HG03097 (cell line): ENCODE data around the gene POLD1.
A peak's percentile ranks its signal among the peaks of the same experiment; 100 is the strongest.

ENCODE experiments used
- ATAC-seq: cut with Tn5 transposase; IDR thresholded peaks from one replicate; pipeline ENCODE4 v1.9.1; 2021; ENCODE audit not compliant: unreplicated experiment, low FRiP score

Gene POLD1

DNA sequence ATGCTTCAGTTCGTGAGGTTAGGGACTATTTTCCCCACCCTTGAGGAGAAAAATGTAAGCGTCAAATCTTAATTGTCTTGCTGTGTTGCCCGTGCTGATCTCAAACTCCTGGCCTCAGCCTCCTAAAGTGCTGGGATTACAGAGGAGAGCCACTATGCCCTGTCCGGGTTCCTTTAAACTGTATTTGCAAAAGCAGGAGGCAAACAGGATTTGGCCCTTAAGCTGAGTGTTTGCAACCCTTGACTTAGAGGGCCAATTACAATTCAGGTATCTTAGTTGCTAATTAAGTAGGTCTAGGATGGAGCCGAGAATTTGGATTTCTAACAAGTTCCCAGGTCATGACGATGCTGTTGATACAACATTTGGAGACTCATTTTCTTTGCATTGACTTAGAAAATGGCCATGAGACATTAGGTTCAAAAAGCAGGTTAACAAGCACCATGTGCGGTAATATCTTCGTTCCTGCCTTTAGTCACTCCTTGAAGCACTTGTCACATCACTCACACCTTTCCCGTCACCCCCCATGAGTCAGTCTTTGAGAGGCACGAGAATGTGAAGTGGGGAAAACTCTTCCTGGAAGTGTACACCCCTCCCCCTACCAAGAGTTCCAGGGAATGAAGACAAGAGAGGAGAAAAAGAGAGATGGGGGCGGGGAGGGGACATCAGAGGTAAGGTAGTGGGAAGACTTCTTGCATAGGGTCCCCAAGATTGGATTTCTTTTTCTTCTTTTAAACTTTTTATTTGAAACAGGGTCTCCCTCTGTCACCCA is 21.3 kb upstream of the POLD1 start:
- ATAC-seq = no peak

DNA sequence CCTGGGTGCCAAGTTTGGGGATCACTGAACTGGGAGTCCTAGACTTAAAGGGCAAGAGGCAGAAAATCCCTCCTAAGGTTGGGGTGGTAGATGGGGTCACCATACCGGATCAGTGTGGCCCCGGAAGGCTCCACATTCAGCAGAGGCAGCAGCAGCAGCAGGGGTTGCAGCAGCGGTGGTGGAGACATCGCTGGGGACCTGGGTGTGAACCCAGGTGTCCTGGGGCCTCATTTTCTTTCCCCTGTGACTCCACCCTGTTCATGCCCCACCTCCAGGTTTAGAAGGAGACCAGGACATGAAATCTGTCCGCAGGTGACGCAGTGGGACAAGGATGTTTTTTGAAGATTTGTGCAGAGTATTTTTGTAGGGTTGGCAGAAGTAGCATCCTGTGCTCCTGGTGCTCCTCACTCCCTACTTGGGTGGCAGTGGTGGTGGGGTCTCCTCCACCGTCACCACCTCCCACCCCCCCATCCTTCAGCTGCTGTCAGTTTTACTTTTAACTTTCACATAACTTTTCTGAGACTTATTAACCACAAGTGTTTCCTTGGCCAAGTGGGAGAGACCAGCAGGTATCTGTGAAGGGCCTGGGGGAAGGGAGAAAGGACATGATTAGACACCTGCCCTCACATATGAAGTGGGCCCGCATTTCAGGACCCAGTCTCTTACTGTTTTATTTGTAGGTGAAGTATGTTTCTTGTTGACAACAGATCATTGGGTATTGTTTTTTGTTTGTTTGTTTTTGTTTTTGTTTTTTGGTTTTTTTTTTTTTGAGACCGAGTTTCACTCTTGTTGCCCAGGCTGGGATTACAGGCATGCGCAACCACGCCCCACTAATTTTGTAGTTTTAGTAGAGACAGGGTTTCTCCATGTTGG is 18.5 kb upstream of the POLD1 start, which contains the start of gene NAPSA:
TSS of gene NAPSA (minus strand) at position 206 of the 873 bp plus-strand sequence. CDS start at position 188, 18 bp downstream.
- no peak for ATAC-seq

DNA sequence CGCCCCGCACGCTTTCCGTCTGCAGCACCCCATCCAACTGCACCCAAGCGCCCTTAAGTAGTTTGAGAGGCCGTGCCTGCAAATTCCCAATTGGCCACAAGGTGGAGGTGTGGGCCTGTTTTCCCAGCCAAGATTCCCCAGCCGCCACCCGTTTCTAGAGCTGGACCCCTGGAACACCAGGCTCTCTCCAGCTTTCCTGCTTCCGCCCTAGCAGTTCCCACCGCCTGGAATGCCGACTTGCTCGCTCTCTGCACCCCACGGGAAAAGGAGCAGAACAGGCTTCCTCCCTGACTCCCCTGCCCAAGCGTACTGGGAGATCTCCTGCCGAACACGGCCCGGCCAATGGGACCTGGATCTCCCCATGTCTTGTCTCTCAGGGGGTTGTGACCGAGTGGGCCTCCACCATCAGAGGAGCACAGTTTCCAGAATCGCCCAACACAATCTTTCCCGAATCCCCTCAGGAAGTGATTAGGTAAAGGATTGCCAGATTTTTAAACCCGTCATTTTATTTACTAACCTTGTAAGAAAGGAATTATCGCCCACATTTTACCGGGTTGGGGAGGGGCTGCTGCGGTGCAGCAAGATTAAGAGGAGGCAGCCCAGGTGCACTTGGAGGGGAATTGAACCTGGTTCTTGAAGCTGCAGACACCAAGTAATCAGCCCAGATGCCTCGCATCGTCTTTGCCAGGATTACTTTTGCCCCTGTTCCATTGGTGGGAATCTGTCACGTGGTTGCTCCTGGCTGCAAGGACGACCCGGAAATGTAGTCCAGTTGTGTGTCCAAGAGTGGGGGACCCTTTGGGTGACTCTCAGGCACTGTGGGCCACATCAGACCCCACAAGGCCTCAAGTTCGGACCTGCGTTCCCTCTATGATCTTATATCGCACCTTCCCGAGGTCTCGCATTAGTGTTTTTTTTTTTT is 15.2 kb upstream of the POLD1 start:
- peak; percentile 54 for ATAC-seq

DNA sequence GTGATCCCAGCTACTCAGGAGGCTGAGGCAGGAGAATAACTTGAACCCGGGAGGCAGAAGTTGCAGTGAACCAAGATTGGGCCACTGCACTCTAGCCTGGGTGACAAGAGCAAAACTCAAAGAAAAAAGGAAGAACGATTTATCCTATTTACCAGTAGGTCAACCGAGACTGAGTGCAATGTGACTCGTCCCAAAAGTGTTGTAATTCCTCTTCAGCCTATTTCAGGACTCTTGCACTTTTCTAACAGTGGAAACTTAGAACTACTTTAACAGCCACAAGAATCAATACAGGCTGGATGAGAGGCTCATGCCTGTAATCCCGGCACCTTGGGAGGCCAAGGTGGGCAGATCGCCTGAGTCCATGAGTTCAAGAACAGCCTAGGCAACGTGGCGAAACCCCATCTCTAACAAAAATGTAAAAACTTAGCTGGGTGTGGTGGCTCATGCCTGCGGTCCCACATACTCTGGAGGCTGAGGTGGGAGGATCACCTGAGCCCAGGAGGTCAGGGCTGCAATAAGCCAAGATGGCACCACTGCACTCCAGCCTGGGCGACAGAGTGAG is 12.2 kb upstream of the POLD1 start:
- ATAC-seq = no peak

DNA sequence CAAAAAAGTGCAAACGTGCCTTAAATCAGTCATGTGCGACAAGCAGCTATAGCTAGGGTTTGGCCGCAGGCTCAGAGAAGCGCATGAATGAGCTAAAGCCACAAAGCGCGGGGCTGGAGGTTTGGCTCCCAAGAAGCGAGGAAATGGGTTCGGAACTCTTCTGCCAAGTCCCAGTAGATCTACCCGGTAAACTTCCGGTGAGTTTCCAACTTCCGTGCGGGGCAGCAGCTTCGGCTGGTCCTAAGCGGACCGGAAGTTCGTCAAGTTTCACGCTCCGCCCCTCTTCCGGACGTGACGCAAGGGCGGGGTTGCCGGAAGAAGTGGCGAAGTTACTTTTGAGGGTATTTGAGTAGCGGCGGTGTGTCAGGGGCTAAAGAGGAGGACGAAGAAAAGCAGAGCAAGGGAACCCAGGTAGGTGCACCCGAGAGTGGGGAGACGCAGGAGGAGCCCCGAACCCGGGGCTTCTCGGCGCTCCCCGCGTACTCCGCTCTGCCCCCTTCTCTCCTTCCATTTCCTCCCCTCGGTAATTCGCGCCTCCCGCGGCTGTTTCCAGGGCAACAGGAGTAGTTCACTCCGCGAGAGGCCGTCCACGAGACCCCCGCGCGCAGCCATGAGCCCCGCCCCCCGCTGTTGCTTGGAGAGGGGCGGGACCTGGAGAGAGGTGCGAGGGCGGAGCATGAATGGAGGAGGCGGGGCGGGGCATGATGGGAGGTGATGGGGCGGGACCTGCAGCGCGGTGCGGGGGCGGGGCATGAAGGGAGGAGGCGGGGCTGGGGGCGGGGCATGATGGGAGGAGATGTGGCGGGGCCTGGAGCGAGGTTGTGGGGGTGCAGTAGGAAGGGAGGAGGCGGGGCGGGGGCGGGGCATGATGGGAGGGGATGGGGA is 7.7 kb upstream of the POLD1 start, which contains the start of gene NR1H2:
TSS of gene NR1H2 (plus strand) at position 292 of the 885 bp plus-strand sequence. CDS start 1,149 bp downstream, outside the sequence.
- peak; percentile 77 for ATAC-seq

DNA sequence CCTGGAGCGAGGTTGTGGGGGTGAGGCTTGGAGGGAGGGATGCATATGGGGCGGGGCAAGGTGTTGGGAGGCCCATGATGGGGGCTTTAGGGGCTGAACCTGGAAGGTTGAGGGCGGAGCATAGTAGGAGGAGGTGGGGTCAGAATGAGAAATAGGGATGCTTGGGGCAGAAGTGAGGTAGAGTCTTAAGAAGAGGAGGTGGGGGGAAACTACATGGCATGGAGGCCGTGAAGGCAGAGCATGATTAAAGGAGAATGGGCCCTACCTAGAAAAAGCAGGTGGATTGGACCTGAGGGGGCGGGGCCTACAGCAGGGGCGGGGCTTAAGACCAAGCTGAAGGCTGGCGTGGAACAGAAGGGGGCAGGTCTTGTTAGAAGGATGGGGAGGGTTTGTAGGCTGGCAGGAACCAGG is 7.1 kb upstream of the POLD1 start:
- no peak for ATAC-seq

DNA sequence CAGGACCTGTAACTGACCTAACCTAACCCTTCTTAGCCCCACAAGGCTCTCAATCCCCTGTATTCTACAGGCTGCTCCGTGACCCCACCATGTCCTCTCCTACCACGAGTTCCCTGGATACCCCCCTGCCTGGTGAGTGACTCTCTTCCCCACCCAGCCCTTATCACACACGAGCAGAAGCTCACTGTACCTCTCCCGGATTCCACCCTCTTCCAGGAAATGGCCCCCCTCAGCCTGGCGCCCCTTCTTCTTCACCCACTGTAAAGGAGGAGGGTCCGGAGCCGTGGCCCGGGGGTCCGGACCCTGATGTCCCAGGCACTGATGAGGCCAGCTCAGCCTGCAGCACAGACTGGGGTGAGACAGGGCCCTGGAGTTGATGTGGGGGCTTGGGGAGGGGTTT is 6.6 kb upstream of the POLD1 start:
- no peak for ATAC-seq

DNA sequence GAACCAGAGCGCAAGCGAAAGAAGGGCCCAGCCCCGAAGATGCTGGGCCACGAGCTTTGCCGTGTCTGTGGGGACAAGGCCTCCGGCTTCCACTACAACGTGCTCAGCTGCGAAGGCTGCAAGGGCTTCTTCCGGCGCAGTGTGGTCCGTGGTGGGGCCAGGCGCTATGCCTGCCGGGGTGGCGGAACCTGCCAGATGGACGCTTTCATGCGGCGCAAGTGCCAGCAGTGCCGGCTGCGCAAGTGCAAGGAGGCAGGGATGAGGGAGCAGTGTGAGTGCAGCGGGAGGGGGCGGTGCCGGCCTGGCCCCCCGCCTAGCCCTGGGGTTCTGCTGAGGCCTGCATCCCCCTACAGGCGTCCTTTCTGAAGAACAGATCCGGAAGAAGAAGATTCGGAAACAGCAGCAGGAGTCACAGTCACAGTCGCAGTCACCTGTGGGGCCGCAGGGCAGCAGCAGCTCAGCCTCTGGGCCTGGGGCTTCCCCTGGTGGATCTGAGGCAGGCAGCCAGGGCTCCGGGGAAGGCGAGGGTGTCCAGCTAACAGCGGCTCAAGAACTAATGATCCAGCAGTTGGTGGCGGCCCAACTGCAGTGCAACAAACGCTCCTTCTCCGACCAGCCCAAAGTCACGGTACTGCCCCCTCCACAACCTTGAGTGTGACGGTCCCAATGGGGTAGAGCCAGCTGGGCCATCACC is 5.8 kb upstream of the POLD1 start:
- ATAC-seq = no peak

DNA sequence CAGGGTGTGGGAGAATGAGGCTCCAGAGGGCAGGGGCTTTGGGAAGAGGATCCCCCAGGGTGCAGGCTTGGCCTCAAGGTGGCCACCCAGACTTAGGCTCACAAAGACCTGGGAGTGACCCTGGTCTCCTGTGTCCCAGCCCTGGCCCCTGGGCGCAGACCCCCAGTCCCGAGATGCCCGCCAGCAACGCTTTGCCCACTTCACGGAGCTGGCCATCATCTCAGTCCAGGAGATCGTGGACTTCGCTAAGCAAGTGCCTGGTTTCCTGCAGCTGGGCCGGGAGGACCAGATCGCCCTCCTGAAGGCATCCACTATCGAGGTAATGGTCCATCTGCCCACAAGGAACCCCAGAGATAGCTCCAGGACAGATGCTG is 5.3 kb upstream of the POLD1 start:
- ATAC-seq = no peak

DNA sequence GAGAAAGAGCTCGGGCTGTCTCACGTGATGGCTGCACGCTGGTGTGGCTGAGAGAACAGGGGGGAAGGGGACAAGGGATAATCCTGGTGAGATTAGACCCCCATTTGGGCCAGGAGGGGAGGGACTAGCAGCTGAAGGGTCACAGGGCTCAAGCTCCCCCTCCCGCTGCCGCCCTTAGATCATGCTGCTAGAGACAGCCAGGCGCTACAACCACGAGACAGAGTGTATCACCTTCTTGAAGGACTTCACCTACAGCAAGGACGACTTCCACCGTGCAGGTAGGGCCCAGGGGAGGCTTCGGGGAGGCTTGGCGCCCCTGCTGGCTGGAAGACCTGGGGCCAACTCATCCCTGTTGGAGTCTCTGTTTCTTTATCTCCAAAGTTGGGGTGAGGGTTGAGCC is 4.5 kb upstream of the POLD1 start:
- no peak for ATAC-seq

DNA sequence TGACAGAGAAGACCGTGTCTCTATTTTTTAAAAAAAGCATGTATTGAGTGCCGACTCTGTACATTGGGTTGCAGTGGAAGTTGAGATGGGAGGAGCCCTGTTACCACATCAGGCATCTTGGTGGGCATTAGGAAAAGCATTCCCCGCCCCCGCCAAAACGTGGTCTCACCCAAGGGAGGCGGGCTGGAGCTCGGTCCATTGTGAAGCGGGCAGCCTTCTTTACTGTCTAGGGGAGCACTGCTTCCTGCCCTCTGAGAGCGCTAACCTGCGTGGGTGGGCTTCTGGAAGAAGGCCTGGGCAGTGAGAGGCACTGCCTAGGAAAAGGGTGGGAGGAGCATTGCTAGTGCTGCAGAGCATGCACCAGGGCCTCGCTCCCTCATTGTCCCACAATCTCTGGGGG is 4.0 kb upstream of the POLD1 start:
- ATAC-seq = no peak

DNA sequence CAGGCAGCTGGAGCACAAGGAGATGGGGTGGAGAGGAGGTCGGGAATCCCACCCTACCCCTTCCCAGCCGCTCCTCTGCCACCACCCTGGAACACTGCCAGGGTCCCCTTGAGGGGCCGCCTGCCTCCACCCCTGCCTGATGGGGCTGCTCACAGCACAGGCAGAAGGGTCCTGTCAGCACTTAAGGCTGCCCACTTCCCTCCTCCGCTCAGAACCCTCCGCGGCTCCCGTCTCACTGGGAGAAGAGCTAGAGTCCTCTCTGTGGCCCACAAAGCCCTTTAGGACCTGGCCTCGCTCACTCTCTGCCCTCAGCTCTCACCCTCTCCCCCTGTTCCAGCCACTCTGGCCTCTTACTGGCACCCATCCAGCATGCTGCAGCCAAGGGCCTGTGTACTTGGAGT is 3.4 kb upstream of the POLD1 start:
- no peak for ATAC-seq

DNA sequence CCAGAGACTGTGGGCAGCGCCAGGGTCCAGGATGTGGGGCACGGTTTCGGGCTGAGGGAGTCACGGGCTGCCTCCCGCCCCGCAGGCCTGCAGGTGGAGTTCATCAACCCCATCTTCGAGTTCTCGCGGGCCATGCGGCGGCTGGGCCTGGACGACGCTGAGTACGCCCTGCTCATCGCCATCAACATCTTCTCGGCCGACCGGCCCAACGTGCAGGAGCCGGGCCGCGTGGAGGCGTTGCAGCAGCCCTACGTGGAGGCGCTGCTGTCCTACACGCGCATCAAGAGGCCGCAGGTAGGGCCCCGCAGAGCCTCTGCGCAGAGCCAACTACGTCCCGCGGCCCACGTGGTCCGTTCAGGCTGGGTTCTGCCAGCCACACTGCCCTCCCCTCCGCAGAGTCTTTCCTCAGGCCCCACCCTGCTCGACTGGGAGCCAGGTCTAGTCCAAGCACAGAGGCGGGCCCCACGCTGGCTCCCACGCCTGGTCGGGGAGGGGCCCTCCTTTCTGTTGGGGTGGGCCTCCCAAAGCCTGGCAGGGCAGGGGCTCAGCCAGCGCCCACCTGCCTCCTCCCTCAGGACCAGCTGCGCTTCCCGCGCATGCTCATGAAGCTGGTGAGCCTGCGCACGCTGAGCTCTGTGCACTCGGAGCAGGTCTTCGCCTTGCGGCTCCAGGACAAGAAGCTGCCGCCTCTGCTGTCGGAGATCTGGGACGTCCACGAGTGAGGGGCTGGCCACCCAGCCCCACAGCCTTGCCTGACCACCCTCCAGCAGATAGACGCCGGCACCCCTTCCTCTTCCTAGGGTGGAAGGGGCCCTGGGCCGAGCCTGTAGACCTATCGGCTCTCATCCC is 2.0 kb upstream of the POLD1 start:
- no peak for ATAC-seq

DNA sequence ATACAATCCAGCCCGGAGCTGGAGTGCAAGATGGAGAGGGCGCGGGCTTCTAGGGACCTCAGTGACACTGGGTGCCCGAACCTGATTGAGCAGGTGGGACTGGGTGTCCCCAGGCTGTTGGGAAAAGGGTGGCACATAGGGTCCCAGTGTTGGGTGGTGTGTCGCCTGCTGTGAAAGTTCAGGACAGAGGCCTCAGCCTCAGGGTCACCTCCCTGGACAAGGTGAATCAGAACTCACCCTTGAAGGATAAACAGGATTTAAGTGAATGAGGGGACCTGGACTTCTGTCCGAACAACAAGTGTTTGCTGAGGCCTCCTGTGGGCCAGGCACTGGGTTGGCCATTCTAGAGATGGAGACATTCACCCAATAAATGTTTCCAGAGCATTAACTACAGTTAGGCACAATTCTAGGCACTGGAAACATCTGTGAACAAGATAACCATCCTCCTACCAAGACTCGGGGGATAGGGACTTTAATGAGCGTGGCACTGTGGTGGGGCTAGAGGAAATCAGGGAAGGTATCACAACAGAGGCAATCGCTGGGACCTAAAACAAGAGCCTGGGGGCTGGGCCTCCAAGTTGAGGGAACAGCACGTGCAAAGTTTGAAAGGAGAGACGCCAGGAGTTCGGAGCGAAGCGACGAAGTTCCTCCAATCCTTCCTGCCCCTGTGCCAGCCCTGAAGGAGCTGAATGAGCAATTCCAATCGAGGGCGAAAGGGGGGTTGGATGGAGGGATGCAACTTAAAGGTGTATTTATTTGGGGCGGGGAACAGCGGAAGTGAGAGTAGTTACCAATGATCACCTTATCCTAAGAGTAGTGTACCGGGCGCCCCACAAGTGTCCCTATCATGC is 921 bp upstream of the POLD1 start:
- no peak for ATAC-seq

DNA sequence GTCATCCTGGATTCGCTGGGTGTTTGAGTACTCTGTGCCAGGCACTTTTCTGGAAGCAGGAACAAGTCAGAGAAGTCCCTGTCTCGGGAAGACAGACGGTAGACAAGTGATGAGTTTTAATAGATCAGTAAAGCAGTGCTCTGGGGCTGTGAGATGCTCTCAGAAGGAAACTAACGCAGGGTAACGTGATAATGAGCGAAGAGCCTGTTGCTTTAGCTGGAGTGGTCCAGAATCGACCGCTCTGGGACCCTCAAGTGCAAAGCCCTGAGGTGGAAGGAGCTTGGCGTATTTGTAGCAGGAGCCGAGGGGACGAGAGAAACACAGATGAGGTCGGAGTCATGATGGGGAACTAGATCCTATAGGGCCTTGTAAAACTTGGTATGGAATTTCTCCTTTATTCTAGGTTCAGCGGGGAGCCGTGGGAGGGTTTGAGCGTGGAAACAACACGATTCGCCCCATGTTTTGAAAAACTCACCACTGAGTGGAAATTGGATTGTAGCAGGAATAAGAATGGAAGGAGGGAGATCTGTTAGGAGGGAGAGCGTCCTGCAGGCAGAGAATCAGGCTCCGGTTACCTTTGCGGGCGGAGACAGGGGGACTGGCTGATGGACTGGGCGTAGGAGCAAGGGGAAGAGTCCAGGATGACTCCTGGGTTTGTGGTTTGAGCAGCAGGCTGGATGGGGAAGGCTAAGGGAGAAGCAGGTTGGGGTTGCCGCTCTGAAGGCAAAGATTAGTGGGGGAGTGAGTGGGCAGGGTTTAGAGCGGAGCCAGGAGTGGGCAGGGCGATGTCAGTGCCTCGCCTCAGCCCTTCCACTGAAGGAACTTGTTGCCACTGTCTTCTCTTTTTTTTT is 763 bp downstream of the POLD1 start:
- no peak for ATAC-seq
